Neural progenitor cell (in vitro differentiated cells): ENCODE data around the gene SMAD6. TPM values are rescaled to one million over a fixed set of nuclear protein-coding genes. Genes with fewer than 3 reads are reported as not detected.

Experiments
- DNase-seq: peaks from one replicate; pipeline ENCODE4 v3.0.0-alpha.2; 2016; ENCODE audit warnings: low spot score
- H2AFZ ChIP-seq: fragments of 200-600 bp; sonication (generic); replicated peaks from 2 replicates; pipeline ENCODE4 v1.6.1; 2016; ENCODE audit warnings: antibody characterized with exemption
- H3F3A ChIP-seq: fragments of 200-600 bp; sonication (generic); 2 replicates; pipeline ENCODE4 v1.6.1; 2016; ENCODE audit warnings: antibody characterized with exemption, low read depth
- H3K27ac ChIP-seq: fragments of 200-600 bp; sonication (generic); 2 replicates; pipeline ENCODE4 v1.5.1; 2016; ENCODE audit warnings: mild to moderate bottlenecking
- H3K27me3 ChIP-seq: fragments of 200-600 bp; sonication (generic); 2 replicates; pipeline ENCODE4 v1.6.1; 2016; ENCODE audit warnings: mild to moderate bottlenecking, moderate library complexity
- H3K36me3 ChIP-seq: fragments of 200-600 bp; sonication (generic); 2 replicates; pipeline ENCODE4 v1.5.1; 2016
- H3K4me1 ChIP-seq: fragments of 200-600 bp; sonication (generic); 2 replicates; pipeline ENCODE4 v1.6.1; 2016; ENCODE audit warnings: mixed run types
- H3K4me2 ChIP-seq: fragments of 200-600 bp; sonication (generic); 2 replicates; pipeline ENCODE4 v1.6.1; 2016
- H3K4me3 ChIP-seq: fragments of 200-600 bp; sonication (generic); 2 replicates; pipeline ENCODE4 v1.5.1; 2016
- H3K79me2 ChIP-seq: fragments of 200-600 bp; sonication (generic); 2 replicates; pipeline ENCODE4 v1.6.1; 2016; ENCODE audit warnings: low read depth
- H3K9ac ChIP-seq: fragments of 200-600 bp; sonication (generic); 2 replicates; pipeline ENCODE4 v1.6.1; 2016
- H3K9me3 ChIP-seq: fragments of 200-600 bp; sonication (generic); 2 replicates; pipeline ENCODE4 v1.5.1; 2016; ENCODE audit warnings: low read depth
- H4K20me1 ChIP-seq: fragments of 200-600 bp; sonication (generic); 2 replicates; pipeline ENCODE4 v1.6.1; 2016; ENCODE audit warnings: low read depth
- H3K27ac Mint-ChIP-seq: 3 replicates; pipeline ENCODE4 v1.8.0; 2021; ENCODE audit warnings: mixed read lengths
- H3K27me3 Mint-ChIP-seq: 2 replicates; pipeline ENCODE4 v1.8.0; 2022; ENCODE audit warnings: low read depth, mild to moderate bottlenecking, inconsistent platforms, moderate library complexity, mixed read lengths; ENCODE audit not compliant: insufficient read depth
- H3K36me3 Mint-ChIP-seq: 3 replicates; pipeline ENCODE4 v1.8.0; 2021; ENCODE audit warnings: mixed read lengths
- H3K4me1 Mint-ChIP-seq: 3 replicates; pipeline ENCODE4 v1.8.0; 2021; ENCODE audit warnings: mixed read lengths
- H3K4me3 Mint-ChIP-seq: 3 replicates; pipeline ENCODE4 v1.8.0; 2021; ENCODE audit warnings: mild to moderate bottlenecking, moderate library complexity, mixed read lengths
- H3K9me3 Mint-ChIP-seq: 3 replicates; pipeline ENCODE4 v1.8.0; 2020; ENCODE audit warnings: mixed read lengths
- EZH2 ChIP-seq: fragments of 200-600 bp; sonication (generic); IDR thresholded peaks from 2 replicates; pipeline ENCODE4 v1.6.1; 2017; ENCODE audit warnings: antibody characterized with exemption, mild to moderate bottlenecking, moderate library complexity
- EZH2phosphoT487 ChIP-seq: fragments of 200-600 bp; sonication (generic); IDR thresholded peaks from 2 replicates; pipeline ENCODE4 v1.6.1; 2017; ENCODE audit warnings: antibody characterized with exemption
- total RNA-seq: library from RNA; depleted of rRNA; stranded (reverse); fragments of >200 nt; gene quantifications from 2 replicates; pipeline ENCODE4 v1.2.3, GENCODE V29; 2015; ENCODE audit warnings: low replicate concordance
- TF ChIP-seq, protein P1 (sequence below): fragments of 200-600 bp; sonication (generic); IDR thresholded peaks from 2 replicates; pipeline ENCODE4 v1.5.1; 2017; ENCODE audit warnings: antibody characterized with exemption, mild to moderate bottlenecking

The SMAD6 gene
- total RNA-seq, 1 donor from 2014 or later = 3.4 TPM

DNA sequence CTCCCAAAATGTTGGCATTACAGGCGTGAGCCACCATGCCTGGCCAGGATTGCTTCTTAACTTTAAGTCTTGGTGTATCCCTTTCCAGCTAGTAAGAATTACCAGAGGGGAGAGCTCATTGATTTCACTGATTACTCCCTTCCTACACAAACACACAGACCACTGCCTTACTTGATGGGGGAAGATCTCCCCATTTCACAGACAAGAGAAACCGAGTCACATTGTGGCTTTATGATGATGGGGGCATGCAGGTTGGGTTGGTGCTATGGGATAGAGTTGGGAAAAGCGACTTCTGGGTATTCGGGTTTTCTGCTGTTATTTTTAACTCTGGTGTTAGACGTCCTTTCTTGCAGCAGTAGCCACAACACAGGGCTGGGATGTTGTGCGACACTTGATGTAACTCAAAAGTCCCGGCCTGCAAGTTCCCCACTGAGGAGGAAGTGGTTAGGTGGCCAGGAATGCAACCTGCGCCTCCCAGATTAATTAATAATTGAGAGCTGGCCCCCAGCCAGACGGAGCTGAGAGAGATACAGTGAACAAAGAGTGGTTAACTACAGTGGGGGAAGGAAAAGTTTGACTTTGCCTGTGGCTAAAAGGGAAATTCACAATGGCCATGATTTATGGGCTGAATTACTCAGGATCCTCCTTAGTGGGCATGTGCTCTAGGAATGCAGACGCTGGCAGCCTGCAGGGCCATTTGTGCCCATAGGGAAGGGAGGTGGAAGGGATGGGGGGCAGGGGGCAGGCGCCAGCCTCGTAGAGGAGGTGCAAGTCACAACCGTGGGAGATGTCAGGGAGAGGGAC, 63.6 kb downstream of the SMAD6 start:
- no peak overlapping the region for H3K4me2 ChIP-seq
- H3K36me3 ChIP-seq = no peaks in the 10 kb centered on the region
- peaks cover 26% of the 10 kb centered on the region for H3K4me1 ChIP-seq
- H2AFZ ChIP-seq = no peak overlapping the region
- Mint-ChIP-seq H3K4me1 (peaks cover 36% of the 10 kb centered on the region), H3K27me3 (peaks cover 4% of the 10 kb centered on the region), H3K27ac (peak overlapping the region; percentile 51), H3K9me3 (no peaks in the 10 kb centered on the region), H3K4me3 (peak overlapping the region; percentile 31), H3K36me3 (no peaks in the 10 kb centered on the region)
- H3K9me3 ChIP-seq = no peaks in the 10 kb centered on the region
- no peaks in the 10 kb centered on the region for H3K79me2 ChIP-seq
- no peaks in the 10 kb centered on the region for H3K27me3 ChIP-seq
- H3F3A ChIP-seq = peaks cover 14% of the 10 kb centered on the region
- TF ChIP-seq EZH2 = no peak
- no peak for TF ChIP-seq EZH2phosphoT487
- TF ChIP-seq, protein P1, sequence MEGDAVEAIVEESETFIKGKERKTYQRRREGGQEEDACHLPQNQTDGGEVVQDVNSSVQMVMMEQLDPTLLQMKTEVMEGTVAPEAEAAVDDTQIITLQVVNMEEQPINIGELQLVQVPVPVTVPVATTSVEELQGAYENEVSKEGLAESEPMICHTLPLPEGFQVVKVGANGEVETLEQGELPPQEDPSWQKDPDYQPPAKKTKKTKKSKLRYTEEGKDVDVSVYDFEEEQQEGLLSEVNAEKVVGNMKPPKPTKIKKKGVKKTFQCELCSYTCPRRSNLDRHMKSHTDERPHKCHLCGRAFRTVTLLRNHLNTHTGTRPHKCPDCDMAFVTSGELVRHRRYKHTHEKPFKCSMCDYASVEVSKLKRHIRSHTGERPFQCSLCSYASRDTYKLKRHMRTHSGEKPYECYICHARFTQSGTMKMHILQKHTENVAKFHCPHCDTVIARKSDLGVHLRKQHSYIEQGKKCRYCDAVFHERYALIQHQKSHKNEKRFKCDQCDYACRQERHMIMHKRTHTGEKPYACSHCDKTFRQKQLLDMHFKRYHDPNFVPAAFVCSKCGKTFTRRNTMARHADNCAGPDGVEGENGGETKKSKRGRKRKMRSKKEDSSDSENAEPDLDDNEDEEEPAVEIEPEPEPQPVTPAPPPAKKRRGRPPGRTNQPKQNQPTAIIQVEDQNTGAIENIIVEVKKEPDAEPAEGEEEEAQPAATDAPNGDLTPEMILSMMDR = no peak
- no peak overlapping the region for H3K27ac ChIP-seq
- no peak for DNase-seq
- H4K20me1 ChIP-seq = peaks cover 9% of the 10 kb centered on the region
- no peak overlapping the region for H3K9ac ChIP-seq
- no peak overlapping the region for H3K4me3 ChIP-seq

DNA sequence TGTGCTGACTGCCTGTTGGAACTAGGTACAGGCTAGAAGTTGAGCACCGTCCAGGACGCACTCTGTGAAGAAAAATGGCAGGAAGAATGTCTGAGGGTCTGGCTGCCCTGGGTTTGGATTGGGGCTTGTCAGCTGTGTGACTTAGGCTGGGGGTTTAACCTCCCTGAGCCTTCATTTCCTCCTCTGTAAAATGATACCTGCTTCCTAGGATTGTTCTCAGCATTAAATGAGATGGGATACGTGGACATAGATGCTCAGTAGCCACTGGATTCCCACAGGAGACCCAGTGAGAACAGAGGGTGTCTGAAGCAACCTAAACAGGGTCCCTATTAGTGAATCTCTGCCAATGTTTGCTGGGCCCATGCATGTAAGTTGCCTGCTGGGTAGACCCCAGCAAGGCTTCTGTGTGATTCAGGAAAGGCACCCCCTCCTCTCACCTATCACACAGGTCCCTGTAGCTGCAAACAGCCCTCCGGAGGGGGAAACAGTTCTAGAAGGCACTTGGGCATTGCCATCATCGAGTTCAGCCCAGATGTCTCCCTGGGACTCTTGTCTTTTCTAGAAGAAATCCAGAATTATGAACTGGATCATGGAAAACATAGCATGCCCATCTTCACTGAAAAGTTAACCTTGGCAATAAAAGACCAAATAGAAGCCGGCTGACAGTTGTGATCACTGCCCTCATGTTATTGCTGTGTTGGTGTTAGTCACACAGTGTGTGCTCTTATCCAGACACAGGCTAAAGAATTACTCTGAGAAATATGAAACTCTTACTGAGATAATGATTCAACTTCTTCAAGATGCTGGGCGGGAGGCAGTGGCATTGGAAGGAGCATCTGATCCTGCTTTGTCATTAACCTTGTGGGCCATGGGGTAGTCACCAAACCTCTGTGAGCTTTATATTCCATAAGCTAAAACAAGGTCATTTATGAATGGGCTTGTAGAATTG, 64.5 kb downstream of the SMAD6 start:
- Mint-ChIP-seq H3K4me3 (no peak overlapping the region), H3K4me1 (peaks cover 36% of the 10 kb centered on the region), H3K36me3 (no peaks in the 10 kb centered on the region), H3K9me3 (no peaks in the 10 kb centered on the region), H3K27ac (no peak overlapping the region), H3K27me3 (peaks cover 2% of the 10 kb centered on the region)
- TF ChIP-seq EZH2phosphoT487 (no peak), EZH2 (no peak)
- TF ChIP-seq, protein P1 = no peak
- DNase-seq = no peak
- H3K27ac ChIP-seq = no peak overlapping the region
- H3K36me3 ChIP-seq = no peaks in the 10 kb centered on the region
- no peak overlapping the region for H3K9ac ChIP-seq
- peaks cover 23% of the 10 kb centered on the region for H3F3A ChIP-seq
- H3K9me3 ChIP-seq = no peaks in the 10 kb centered on the region
- no peaks in the 10 kb centered on the region for H3K79me2 ChIP-seq
- peaks cover 18% of the 10 kb centered on the region for H4K20me1 ChIP-seq
- H3K4me2 ChIP-seq = no peak overlapping the region
- H3K27me3 ChIP-seq = no peaks in the 10 kb centered on the region
- H2AFZ ChIP-seq = no peak overlapping the region
- peaks cover 28% of the 10 kb centered on the region for H3K4me1 ChIP-seq
- H3K4me3 ChIP-seq = no peak overlapping the region

DNA sequence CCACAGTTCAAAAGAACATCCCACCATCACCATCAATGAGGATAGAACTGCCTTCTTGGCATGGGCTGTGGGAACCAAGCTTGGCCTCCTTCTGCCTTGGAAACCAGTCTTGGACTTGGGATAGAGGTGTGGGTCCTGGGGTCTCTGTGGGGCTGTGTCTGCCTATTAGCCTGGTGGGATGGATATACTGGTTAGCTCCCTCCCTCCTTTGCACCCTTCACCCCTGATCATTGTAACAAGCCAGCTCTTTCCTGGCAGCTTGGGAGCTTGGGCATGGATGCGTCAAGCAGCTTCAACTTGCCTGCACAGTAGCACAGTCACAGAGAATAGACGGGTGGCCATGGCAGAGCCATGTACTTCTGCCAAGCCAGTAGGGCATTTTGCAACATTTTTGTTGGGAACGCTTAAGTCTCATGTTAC, 65.2 kb downstream of the SMAD6 start:
- no peak overlapping the region for H2AFZ ChIP-seq
- H3K4me1 ChIP-seq = peaks cover 35% of the 10 kb centered on the region
- Mint-ChIP-seq H3K36me3 (no peaks in the 10 kb centered on the region), H3K27ac (no peak overlapping the region), H3K27me3 (no peaks in the 10 kb centered on the region), H3K4me3 (no peak overlapping the region), H3K9me3 (no peaks in the 10 kb centered on the region), H3K4me1 (peaks cover 35% of the 10 kb centered on the region)
- no peaks in the 10 kb centered on the region for H3K9me3 ChIP-seq
- TF ChIP-seq EZH2 = no peak
- TF ChIP-seq EZH2phosphoT487 = no peak
- TF ChIP-seq, protein P1 = no peak
- H3K27ac ChIP-seq = no peak overlapping the region
- DNase-seq = no peak
- H3K4me3 ChIP-seq = no peak overlapping the region
- H3K27me3 ChIP-seq = no peaks in the 10 kb centered on the region
- H4K20me1 ChIP-seq = peaks cover 23% of the 10 kb centered on the region
- H3K9ac ChIP-seq = no peak overlapping the region
- peaks cover 30% of the 10 kb centered on the region for H3F3A ChIP-seq
- no peaks in the 10 kb centered on the region for H3K36me3 ChIP-seq
- H3K79me2 ChIP-seq = no peaks in the 10 kb centered on the region
- H3K4me2 ChIP-seq = no peak overlapping the region
